SIG-M5 (cell line): Measurements from ENCODE around the gene SLC6A20.

Experiments used
- DNase-seq: peaks from one replicate; lab custom pipeline; 2025; lab: John Stamatoyannopoulos, UW

Gene SLC6A20

GRCh38 chr3:45795882-45796765, at the start of gene SLC6A20:
Gene SLC6A20 (minus strand): TSS chr3:45796536. CDS start chr3:45796419, 117 bp downstream.
- DNase-seq, result no peak

GRCh38 chr3:45844616-45845015, 48.3 kb upstream of the SLC6A20 start:
- no peak for DNase-seq

GRCh38 chr3:45842851-45843625, 46.7 kb upstream of the SLC6A20 start:
- DNase-seq, result no peak

GRCh38 chr3:45841757-45842491, 45.6 kb upstream of the SLC6A20 start, which contains the start of gene LZTFL1:
Gene LZTFL1 (minus strand): TSS chr3:45842119. CDS start chr3:45841991, 128 bp downstream.
- peak; percentile 88 for DNase-seq

GRCh38 chr3:45841420-45841756, 45.1 kb upstream of the SLC6A20 start:
- DNase-seq, result no peak

GRCh38 chr3:45838466-45838865, 42.1 kb upstream of the SLC6A20 start:
- no peak for DNase-seq

GRCh38 chr3:45832699-45833098, 36.4 kb upstream of the SLC6A20 start:
- DNase-seq, result no peak

- DNase-seq, result no peak
Observed at GRCh38 chr3:45830121-45830520, 33.8 kb upstream of the SLC6A20 start.

GRCh38 chr3:45826908-45827307, 30.6 kb upstream of the SLC6A20 start:
- DNase-seq, result no peak

GRCh38 chr3:45826321-45826720, 30.0 kb upstream of the SLC6A20 start:
- DNase-seq, result no peak

GRCh38 chr3:45821127-45821526, 24.8 kb upstream of the SLC6A20 start:
- no peak for DNase-seq

GRCh38 chr3:45819543-45819942, 23.2 kb upstream of the SLC6A20 start:
- DNase-seq, result no peak

- DNase-seq, result no peak
Observed at GRCh38 chr3:45817831-45818522, 21.6 kb upstream of the SLC6A20 start.

- no peak for DNase-seq
Observed at GRCh38 chr3:45816544-45816943, 20.2 kb upstream of the SLC6A20 start.

- DNase-seq, result no peak
Observed at GRCh38 chr3:45814322-45814721, 18.0 kb upstream of the SLC6A20 start.

GRCh38 chr3:45807681-45808540, 11.6 kb upstream of the SLC6A20 start:
- DNase-seq, result no peak

GRCh38 chr3:45807133-45807532, 10.8 kb upstream of the SLC6A20 start:
- DNase-seq, result no peak

- no peak for DNase-seq
Observed at GRCh38 chr3:45806072-45806471, 9.7 kb upstream of the SLC6A20 start.

GRCh38 chr3:45803252-45803935, 7.1 kb upstream of the SLC6A20 start:
- DNase-seq, result no peak

GRCh38 chr3:45802146-45802545, 5.8 kb upstream of the SLC6A20 start:
- no peak for DNase-seq
